GM23248 (cell line): ENCODE results near the gene MEFV. TPM values are rescaled to one million over a fixed set of nuclear protein-coding genes. Genes with fewer than 3 reads are reported as not detected.

Experiments
- DNase-seq: peaks from one replicate; pipeline ENCODE4 v3.0.0-alpha.2; 2015
- H2AFZ ChIP-seq: fragments of 200-600 bp; sonication (generic); 2 replicates; pipeline ENCODE4 v1.6.1; 2016; ENCODE audit warnings: antibody characterized with exemption
- H3F3A ChIP-seq: fragments of 200-600 bp; sonication (generic); 2 replicates; pipeline ENCODE4 v1.6.1; 2016; ENCODE audit warnings: mild to moderate bottlenecking, antibody characterized with exemption, mixed run types; ENCODE audit not compliant: insufficient read depth
- H3K27ac ChIP-seq: fragments of 200-600 bp; sonication (generic); 2 replicates; pipeline ENCODE4 v1.5.1; 2016; ENCODE audit warnings: mild to moderate bottlenecking
- H3K27me3 ChIP-seq: fragments of 200-600 bp; sonication (generic); replicated peaks from 2 replicates; pipeline ENCODE4 v1.6.1; 2016; ENCODE audit warnings: mild to moderate bottlenecking; ENCODE audit not compliant: insufficient read depth
- H3K36me3 ChIP-seq: fragments of 200-600 bp; sonication (generic); 2 replicates; pipeline ENCODE4 v1.6.1; 2016; ENCODE audit warnings: low read depth, mild to moderate bottlenecking
- H3K4me1 ChIP-seq: fragments of 200-600 bp; sonication (generic); 2 replicates; pipeline ENCODE4 v1.6.1; 2016; ENCODE audit warnings: mild to moderate bottlenecking; ENCODE audit not compliant: insufficient read depth
- H3K4me2 ChIP-seq: fragments of 200-600 bp; sonication (generic); one replicate; pipeline ENCODE4 v1.6.1; 2016; ENCODE audit warnings: mild to moderate bottlenecking; ENCODE audit not compliant: unreplicated experiment
- H3K4me3 ChIP-seq: fragments of 200-600 bp; sonication (generic); 2 replicates; pipeline ENCODE4 v1.5.1; 2016; ENCODE audit warnings: mild to moderate bottlenecking
- H3K79me2 ChIP-seq: fragments of 200-600 bp; sonication (generic); 2 replicates; pipeline ENCODE4 v1.6.1; 2016; ENCODE audit warnings: mild to moderate bottlenecking; ENCODE audit not compliant: insufficient read depth
- H3K9ac ChIP-seq: fragments of 200-600 bp; sonication (generic); 2 replicates; pipeline ENCODE4 v1.6.1; 2016; ENCODE audit warnings: mild to moderate bottlenecking
- H3K9me2 ChIP-seq: fragments of 200-600 bp; sonication (generic); 2 replicates; pipeline ENCODE4 v1.6.1; 2016; ENCODE audit warnings: mixed run types, mild to moderate bottlenecking, moderate library complexity; ENCODE audit not compliant: insufficient read depth
- H3K9me3 ChIP-seq: fragments of 200-600 bp; sonication (generic); one replicate; pipeline ENCODE4 v1.6.1; 2017; ENCODE audit warnings: low read depth
- H4K20me1 ChIP-seq: fragments of 200-600 bp; sonication (generic); 2 replicates; pipeline ENCODE4 v1.6.0; 2016; ENCODE audit not compliant: insufficient read depth
- EZH2 ChIP-seq: fragments of 200-600 bp; sonication (generic); IDR thresholded peaks from 2 replicates; pipeline ENCODE4 v1.6.1; 2018; ENCODE audit warnings: antibody characterized with exemption, mild to moderate bottlenecking; ENCODE audit not compliant: insufficient read depth, poor library complexity, severe bottlenecking
- EZH2phosphoT487 ChIP-seq: fragments of 200-600 bp; sonication (generic); IDR thresholded peaks from 2 replicates; pipeline ENCODE4 v1.6.1; 2018; ENCODE audit warnings: antibody characterized with exemption, moderate library complexity, mild to moderate bottlenecking, low read depth; ENCODE audit not compliant: insufficient read depth
- WGBS, 2 experiments: methylation state at CpG; one replicate each; pipeline ENCODE4 v1.1.6; 2015 to 2017; ENCODE audit warnings: low lambda C conversion rate in 2 of 2, low coverage in 1 of 2; ENCODE audit errors: missing lambda C conversion rate in 2 of 2; 5-methylcytosine and 5-hydroxymethylcytosine counted together
- in situ Hi-C: fragments of 300-500 bp; cut with MboI; formaldehyde crosslinking; loops from 2 replicates; pipeline ENCODE4 v1.15.0; 2020
- polyA plus RNA-seq: library from polyadenylated mRNA; unstranded; fragments of >200 nt; fragmentation: Nextera tagmentation; extraction: Ambion mirVana; gene quantifications from 2 replicates; pipeline ENCODE4 v1.2.1, GENCODE V29; 2016
- total RNA-seq: library from RNA; depleted of rRNA; stranded (reverse); fragments of >200 nt; shearing (Covaris generic); gene quantifications from 2 replicates; pipeline ENCODE4 v1.2.3, GENCODE V29; 2014; rRNA removed

The MEFV gene
- total RNA-seq, result not detected in 2 replicates
- not detected in 2 replicates for polyA plus RNA-seq

- WGBS, 2 experiments, result 71 to 72% methylated on average over 14 of the region's 14 CpGs
- no peaks in the 10 kb centered on the region for H3K36me3 ChIP-seq
- H3K27me3 ChIP-seq, result no peaks in the 10 kb centered on the region; the same call in 1 of the 2 replicates
- H4K20me1 ChIP-seq, result no peaks in the 10 kb centered on the region
- no peak within 1 kb of the TSS for H2AFZ ChIP-seq
- H3K4me3 ChIP-seq, result no peak within 1 kb of the TSS
- TF ChIP-seq EZH2phosphoT487, result no peak
- no peak for TF ChIP-seq EZH2
- 0 out of 2 replicates have a peak, but pooled peaks cover 4% of the 10 kb centered on the region for H3F3A ChIP-seq
- no peak within 1 kb of the TSS for H3K9ac ChIP-seq
- H3K9me3 ChIP-seq, result no peaks in the 10 kb centered on the region
- peak; percentile 36 for DNase-seq
- H3K4me1 ChIP-seq, result peaks cover 8% of the 10 kb centered on the region; the same call in 1 of the 2 replicates
- H3K9me2 ChIP-seq, result no peaks in the 10 kb centered on the region
- no peaks in the 10 kb centered on the region for H3K79me2 ChIP-seq
- no peak within 1 kb of the TSS for H3K27ac ChIP-seq
- in situ Hi-C loops, result no loop called here
- H3K4me2 ChIP-seq, result no peak within 1 kb of the TSS
These were observed at the start of gene MEFV for GRCh38 chr16:3256146-3256865. MEFV (minus strand) TSS chr16:3256633; CDS start chr16:3256587, 46 bp downstream.

GRCh38 chr16:3306078-3306477 is 49.6 kb upstream of the MEFV start:
- peaks cover 8% of the 10 kb centered on the region for H3F3A ChIP-seq
- H4K20me1 ChIP-seq, result no peaks in the 10 kb centered on the region
- H3K4me2 ChIP-seq, result peak overlapping the region; percentile 91
- H3K9me2 ChIP-seq, result no peaks in the 10 kb centered on the region
- in situ Hi-C loops, result no loop called here
- H3K79me2 ChIP-seq, result peaks cover 71% of the 10 kb centered on the region
- WGBS, 2 experiments, result 72 to 75% methylated on average over 11 of the region's 11 CpGs
- DNase-seq, result no peak
- H2AFZ ChIP-seq, result peak overlapping the region; percentile 83
- H3K9ac ChIP-seq, result peak overlapping the region; percentile 91
- no peaks in the 10 kb centered on the region for H3K27me3 ChIP-seq
- peak overlapping the region; percentile 85 for H3K4me3 ChIP-seq
- peaks cover 48% of the 10 kb centered on the region for H3K36me3 ChIP-seq
- H3K4me1 ChIP-seq, result peaks cover 7% of the 10 kb centered on the region
- TF ChIP-seq EZH2phosphoT487, result no peak
- TF ChIP-seq EZH2, result no peak
- H3K9me3 ChIP-seq, result peaks cover 9% of the 10 kb centered on the region
- peak overlapping the region; percentile 92 for H3K27ac ChIP-seq

- Histone ChIP-seq H3K27ac (peak within 1 kb of the TSS; percentile 92), H3K36me3 (peaks cover 46% of the 10 kb centered on the region), H2AFZ (peak within 1 kb of the TSS; percentile 83), H3K9me2 (no peaks in the 10 kb centered on the region), H3K79me2 (peaks cover 78% of the 10 kb centered on the region), H3K4me3 (peak within 1 kb of the TSS; percentile 85), H3K27me3 (no peaks in the 10 kb centered on the region), H3K9ac (peak within 1 kb of the TSS; percentile 91), H3F3A (peaks cover 8% of the 10 kb centered on the region), H3K9me3 (peaks cover 9% of the 10 kb centered on the region), H3K4me1 (peaks cover 7% of the 10 kb centered on the region), H4K20me1 (no peaks in the 10 kb centered on the region), H3K4me2 (peak within 1 kb of the TSS; percentile 91)
- DNase-seq, result peak; percentile 96
- in situ Hi-C loops, result no loop called here
- no peak for TF ChIP-seq EZH2
- TF ChIP-seq EZH2phosphoT487, result no peak
- WGBS, 2 experiments, result 4% methylated on average over 56 to 102 of the region's 103 CpGs
These were observed 49.0 kb upstream of the MEFV start, which contains the start of the genes TIGD7 and ZNF75A for GRCh38 chr16:3305109-3306068. TIGD7 (minus strand) TSS chr16:3305430; CDS start chr16:3300614, 4,816 bp downstream. ZNF75A (plus strand) TSS chr16:3305497; CDS start chr16:3308429, 2,932 bp downstream.

GRCh38 chr16:3304370-3304769 is 47.9 kb upstream of the MEFV start:
- Histone ChIP-seq H3K9me2 (no peaks in the 10 kb centered on the region), H3K36me3 (peaks cover 51% of the 10 kb centered on the region), H3K9me3 (peaks cover 9% of the 10 kb centered on the region)

More at GRCh38 chr16:3304370-3304769, 47.9 kb upstream of the MEFV start:
- H3K9ac ChIP-seq, result peak overlapping the region; percentile 91
- H2AFZ ChIP-seq, result peak overlapping the region; percentile 83
- peaks cover 88% of the 10 kb centered on the region for H3K79me2 ChIP-seq
- H3K27ac ChIP-seq, result peak overlapping the region; percentile 92
- H3K4me2 ChIP-seq, result peak overlapping the region; percentile 91
- no peaks in the 10 kb centered on the region for H4K20me1 ChIP-seq
- WGBS, 2 experiments, result 80 to 85% methylated on average over 4 of the region's 4 CpGs
- TF ChIP-seq EZH2 (no peak), EZH2phosphoT487 (no peak)
- no peaks in the 10 kb centered on the region for H3K27me3 ChIP-seq
- peak; percentile 32 for DNase-seq
- H3K4me1 ChIP-seq, result peaks cover 7% of the 10 kb centered on the region
- in situ Hi-C loops, result no loop called here
- H3K4me3 ChIP-seq, result peak overlapping the region; percentile 85
- H3F3A ChIP-seq, result peaks cover 10% of the 10 kb centered on the region
